GM21528 (cell line): Measurements from ENCODE around the gene HS6ST3.

Experiments
- ATAC-seq: cut with Tn5 transposase; IDR thresholded peaks from one replicate; pipeline ENCODE4 v1.9.1; 2021; ENCODE audit warnings: mild to moderate bottlenecking, moderate library complexity; ENCODE audit not compliant: unreplicated experiment, low FRiP score

Gene HS6ST3

DNA sequence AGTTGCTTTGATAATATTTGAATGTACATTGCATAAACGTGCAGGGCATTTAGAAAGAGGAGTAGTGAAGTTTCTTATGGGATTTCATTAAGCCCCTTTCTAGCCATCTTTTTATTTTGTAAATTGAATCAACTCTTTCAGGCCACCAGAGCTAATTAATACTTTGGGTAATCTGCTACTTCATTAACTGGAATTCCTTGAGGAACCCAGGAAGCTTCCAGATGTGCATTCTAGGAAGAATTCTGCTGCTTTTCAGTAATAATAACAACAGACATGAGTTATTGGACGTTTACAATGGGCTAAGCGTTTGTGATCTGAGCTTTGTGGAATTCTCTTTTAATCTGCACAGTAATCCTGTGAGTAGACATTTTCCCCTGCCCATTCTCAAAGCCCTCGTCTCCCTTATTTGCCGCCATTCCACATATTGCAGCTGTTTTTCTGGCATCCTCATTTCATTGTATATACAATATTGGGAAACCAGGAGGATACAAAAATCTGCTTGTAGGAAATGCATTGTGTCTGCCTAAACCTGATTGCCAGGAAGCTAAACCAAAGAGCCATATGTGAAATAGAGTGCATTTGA lies 103.9 kb downstream of the HS6ST3 start:
- ATAC-seq = no peak

GRCh38 chr13:96198038-96198437 lies 108.1 kb downstream of the HS6ST3 start:
- no peak for ATAC-seq

GRCh38 chr13:96199315-96199714 lies 109.4 kb downstream of the HS6ST3 start:
- ATAC-seq = no peak

DNA sequence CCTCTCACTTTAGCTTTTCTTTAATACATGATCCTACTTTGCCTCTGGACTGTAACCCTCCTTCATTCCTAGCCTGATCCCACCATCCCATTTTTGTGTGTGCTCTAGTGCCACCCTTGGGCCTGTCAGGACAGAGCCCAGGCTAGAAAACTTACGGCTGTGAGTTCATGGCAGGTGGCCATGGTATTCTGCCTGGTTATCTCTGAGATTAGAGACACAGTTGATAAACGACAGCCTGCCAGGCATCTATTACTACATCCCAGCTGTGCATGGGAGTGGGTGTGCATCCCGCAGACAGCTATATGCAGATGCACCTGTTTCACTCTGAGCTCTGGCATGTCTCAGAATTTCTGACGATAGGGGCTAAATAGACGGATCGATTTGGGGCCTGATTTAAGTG lies 110.9 kb downstream of the HS6ST3 start:
- ATAC-seq = no peak

DNA sequence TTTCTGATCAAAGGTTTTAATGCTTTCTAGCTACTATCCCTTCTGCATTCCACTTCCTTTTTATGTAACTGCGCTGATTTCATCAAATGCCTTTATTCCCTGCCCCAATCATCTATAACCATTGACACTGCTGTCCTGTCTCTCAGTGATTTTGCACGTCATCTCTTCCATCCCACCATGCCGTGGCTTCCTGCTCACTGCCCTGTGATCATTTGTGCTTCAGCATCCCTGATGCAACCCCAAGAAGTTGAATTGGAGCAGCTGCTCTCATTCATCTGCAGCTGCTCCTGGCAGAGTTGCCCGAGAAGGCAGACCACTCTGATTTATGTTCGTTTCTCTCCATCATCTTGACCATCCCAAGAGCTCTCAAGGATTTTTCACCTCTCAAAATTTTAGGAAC lies 112.4 kb downstream of the HS6ST3 start:
- ATAC-seq = no peak

DNA sequence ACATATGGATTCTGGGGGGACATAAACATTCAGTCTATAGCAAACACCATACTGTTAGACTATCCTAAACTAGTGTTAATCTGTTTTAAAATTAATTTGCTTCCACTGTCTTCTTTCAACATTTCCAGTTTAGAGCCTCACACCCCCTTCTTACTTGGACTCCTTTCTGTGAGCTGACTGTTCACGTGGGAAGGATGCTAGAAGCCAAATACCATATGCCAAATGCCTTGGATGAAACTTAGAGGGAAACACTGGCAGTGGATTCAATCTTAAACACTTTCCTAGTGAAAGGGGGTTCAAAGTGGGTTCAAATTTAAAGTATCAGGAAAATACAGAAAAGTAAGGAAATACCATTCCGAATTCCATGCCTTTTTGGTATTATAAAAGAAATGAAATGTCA lies 113.6 kb downstream of the HS6ST3 start:
- no peak for ATAC-seq

DNA sequence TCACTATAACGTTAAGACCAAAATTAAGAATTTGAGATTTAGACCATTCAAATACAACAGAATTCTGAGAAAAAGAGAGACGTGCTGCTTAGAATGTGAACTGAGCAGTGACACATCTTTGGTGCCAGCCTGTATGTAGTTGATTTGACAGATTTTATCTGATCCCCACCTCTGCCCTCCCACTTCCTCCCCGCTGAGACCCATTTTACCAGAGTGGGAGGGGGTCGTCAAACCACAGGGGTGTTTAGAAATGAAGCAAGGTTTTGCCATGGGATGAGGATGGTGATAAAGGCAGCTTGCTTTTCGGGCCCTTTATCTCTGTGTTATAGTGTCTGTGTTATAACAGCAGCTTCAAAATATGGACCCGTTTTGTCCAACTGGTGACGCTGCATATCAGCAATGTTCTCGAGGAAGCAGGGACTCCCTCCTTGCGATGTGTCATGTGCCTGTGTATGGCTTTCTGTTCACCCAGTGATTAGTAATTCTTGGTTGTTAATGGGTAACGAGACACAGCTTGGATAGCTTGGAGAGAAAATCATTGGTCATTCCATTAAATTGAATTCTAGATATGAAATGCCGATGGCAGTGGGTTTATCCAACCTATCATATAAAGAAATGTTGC lies 125.0 kb downstream of the HS6ST3 start:
- ATAC-seq = no peak

- no peak for ATAC-seq
Measured at GRCh38 chr13:96216543-96216942, 126.6 kb downstream of the HS6ST3 start.

GRCh38 chr13:96218475-96218874 lies 128.6 kb downstream of the HS6ST3 start:
- ATAC-seq = no peak

DNA sequence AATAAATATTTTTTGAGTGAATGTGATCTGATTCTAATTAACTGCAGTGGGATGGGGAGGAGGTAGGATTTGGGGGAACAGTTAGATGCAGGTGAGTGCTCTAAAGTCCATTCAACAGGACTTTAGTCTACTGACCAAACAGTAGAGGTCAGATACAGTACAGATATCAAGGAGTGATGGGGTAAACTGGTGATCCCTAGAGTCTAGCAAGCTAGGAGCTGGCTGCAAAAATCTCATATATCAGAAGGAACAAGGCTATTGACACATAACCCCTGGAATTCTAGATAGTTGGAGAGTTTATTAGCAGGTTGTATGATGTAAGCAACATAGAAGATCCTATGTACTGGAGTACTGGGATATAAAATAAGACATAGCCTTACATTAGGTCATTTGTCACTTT lies 131.6 kb downstream of the HS6ST3 start:
- ATAC-seq = no peak

GRCh38 chr13:96223231-96223630 lies 133.3 kb downstream of the HS6ST3 start:
- ATAC-seq = no peak

DNA sequence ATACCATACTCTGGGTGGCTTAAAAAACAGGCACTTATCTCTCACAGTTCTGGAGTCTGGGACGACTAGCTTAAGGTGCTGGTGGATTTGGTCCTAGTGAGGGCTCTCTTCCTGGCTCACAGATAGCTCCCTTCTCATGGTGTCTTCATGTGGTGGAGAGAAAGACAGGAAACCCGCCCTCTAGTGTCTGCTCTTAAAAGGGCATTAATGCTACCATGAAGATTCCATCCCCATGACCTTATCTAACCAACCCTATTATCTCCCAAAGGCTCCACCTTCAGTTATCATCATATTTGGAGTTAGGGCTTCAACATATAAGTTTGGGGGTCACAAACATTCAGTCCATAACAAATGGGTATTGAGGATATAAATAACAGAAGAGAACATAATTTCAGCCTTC lies 139.4 kb downstream of the HS6ST3 start:
- ATAC-seq = no peak

DNA sequence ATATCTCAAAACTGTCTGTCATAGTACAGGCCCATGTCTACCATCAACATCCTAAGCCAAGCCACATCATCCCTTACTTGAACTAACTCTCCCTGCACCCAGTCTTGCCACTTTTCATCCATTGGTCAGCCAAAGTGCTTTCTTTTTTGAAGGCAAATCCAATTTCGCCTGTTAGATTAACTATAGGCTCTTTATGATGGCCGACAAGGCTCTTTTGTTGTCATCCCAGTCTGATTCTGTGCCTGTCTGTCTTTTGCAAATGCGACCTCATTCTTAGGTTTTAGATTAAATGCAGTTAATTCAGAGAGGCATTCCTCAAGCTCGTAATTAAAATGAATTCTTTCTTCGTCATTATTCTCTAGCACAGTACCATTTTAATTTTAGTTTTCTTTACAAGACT lies 148.3 kb downstream of the HS6ST3 start:
- ATAC-seq = no peak

DNA sequence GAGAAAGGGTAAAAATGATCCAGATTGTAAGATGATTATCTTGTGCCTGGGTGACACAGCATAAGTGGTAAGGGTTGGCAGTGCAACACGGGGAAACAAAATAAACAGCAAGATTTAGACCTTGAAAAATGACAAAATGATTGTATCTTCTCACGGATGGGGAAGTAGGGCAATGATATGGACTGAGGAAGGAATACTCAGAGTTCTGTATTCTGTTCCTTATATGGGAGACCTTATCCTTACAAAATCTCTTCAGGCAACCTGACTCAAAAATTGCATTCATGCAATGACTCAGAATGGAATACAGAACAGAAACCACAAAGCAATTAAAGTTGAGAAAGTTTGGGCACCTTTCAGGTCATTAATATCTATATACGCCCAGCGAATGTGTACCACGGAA lies 149.0 kb downstream of the HS6ST3 start:
- no peak for ATAC-seq

GRCh38 chr13:96243376-96243775 lies 153.5 kb downstream of the HS6ST3 start:
- no peak for ATAC-seq

GRCh38 chr13:96248103-96248502 lies 158.2 kb downstream of the HS6ST3 start:
- no peak for ATAC-seq

GRCh38 chr13:96248996-96249395 lies 159.1 kb downstream of the HS6ST3 start:
- ATAC-seq = no peak

GRCh38 chr13:96252903-96253302 lies 163.0 kb downstream of the HS6ST3 start:
- ATAC-seq = no peak

DNA sequence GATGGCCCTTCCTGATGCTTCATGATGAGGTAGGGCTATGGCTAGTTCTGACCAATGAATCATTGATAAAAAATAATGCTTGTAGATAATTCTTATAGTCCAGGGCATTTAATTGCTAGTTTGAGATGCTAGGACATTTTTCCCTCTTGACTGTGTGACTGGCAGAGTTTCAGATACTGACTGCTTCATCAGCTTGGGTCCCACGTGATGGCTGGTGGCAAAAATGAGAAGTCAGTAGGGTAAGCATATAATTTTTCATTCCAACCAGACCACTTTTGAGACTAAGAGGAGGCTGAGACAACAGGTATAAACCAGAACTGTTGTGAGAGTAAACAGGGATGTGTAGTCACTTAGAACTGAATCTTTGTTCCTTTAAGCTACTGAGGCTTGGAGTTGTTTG lies 183.3 kb downstream of the HS6ST3 start:
- no peak for ATAC-seq

DNA sequence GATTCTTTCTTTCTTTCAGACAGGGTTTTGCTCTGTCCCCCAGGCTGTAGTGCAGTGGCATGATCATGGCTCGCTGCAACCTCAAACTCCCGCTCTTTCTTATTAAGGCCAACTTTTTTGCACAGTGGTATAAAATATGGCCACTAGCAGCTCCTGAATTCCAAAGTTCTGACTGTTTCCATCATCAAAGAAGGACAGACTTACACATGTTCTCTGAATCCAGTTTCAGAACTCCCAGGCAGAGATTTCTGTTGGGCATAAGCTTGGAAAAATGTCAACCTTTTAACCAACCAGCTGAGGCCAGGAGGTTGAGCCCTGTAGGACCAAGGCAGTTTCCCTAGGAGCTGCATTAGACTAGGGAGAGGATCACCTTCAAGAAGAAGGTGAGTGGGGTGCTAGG lies 184.1 kb downstream of the HS6ST3 start:
- ATAC-seq = no peak

GRCh38 chr13:96279904-96280303 lies 190.0 kb downstream of the HS6ST3 start:
- no peak for ATAC-seq

DNA sequence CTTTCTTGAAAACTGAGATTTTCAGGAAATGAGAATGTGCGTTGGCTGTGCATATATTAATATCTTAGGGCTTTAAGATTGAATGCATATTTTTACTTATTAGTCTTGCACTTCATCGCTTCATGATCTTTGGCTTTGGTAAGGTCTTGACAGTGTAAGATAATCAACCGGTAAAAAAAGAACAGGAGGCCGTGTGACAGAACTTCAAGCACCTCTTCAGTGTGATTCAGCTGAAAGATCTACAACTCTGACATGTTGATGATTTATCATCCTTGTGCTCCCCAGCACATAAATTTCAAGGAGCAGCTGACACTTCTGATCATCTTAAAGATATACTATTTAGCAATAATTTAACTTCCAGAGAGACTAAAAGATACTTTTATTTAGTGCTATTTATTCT lies 195.1 kb downstream of the HS6ST3 start:
- ATAC-seq = no peak

DNA sequence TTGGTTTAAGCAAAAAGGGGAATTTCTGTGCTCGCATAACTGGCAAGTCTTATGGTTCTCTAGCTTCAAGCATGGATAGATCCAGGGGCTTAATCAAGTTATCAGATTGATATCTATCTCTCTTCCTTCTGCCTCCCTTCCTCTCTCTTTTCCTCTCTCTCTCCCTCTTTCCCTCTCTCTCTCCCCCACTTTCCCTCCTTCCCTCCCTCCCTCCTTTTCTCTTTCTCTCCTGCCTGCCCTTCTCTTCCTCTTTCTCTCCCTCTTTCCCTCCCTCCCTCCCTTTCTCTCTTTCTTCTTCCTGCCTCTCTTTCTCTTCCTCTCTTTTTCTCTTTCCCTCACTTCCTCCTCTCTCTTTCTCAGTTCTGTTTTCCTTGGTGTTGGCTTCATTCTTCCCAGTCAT lies 195.8 kb downstream of the HS6ST3 start:
- no peak for ATAC-seq
